HEK293 (cell line): ENCODE data around the gene L3MBTL1.

Experiments
- CTCF ChIA-PET: fragments of 350-600 bp; formaldehyde crosslinking; extraction: SDS; loops from one replicate; lab custom pipeline; 2021; ENCODE audit warnings: antibody characterized with exemption; lab: Yijun Ruan, JAX
- POLR2A ChIA-PET: fragments of 300-600 bp; formaldehyde crosslinking; extraction: SDS; loops from one replicate; lab custom pipeline; 2020; ENCODE audit warnings: antibody characterized with exemption, inconsistent platforms; lab: Yijun Ruan, JAX
- H3K27ac ChIP-seq: fragments of 200-500 bp; sonication (Bioruptor generic); 2 replicates; pipeline ENCODE4 v1.5.1; 2014; ENCODE audit warnings: low read depth, low read length, control low read depth, inconsistent platforms; ENCODE audit errors: extremely low read depth
- H3K36me3 ChIP-seq, 2 experiments: fragments of 200-500 bp in 1 of 2; sonication (Bioruptor generic) in 1 of 2; 1 replicate in 1 of 2; 2 replicates in 1 of 2; pipeline ENCODE4 v1.5.1; 2014 to 2017; ENCODE audit warnings: inconsistent platforms in 2 of 2, low read length in 2 of 2; ENCODE audit not compliant: control insufficient read depth in 2 of 2, insufficient read depth in 1 of 2
- H3K4me1 ChIP-seq: fragments of 200-500 bp; sonication (Bioruptor generic); 2 replicates; pipeline ENCODE4 v1.5.1; 2014; ENCODE audit warnings: mild to moderate bottlenecking, low read length, inconsistent platforms; ENCODE audit not compliant: control insufficient read depth, insufficient read depth
- H3K4me3 ChIP-seq: 2 replicates; pipeline ENCODE4 v1.5.1; 2011; ENCODE audit warnings: low read depth, mild to moderate bottlenecking, control low read depth, low read length, moderate library complexity
- H3K9me3 ChIP-seq: fragments of 200-500 bp; sonication (Bioruptor generic); 2 replicates; pipeline ENCODE4 v1.5.1; 2014; ENCODE audit warnings: low read depth, low read length, inconsistent platforms; ENCODE audit not compliant: control insufficient read depth, insufficient read depth
- FEZF1 ChIP-seq: fragments of 450-650 bp; formaldehyde crosslinking; IDR thresholded peaks from 2 replicates; pipeline ENCODE4 v1.5.1; 2016; ENCODE audit warnings: missing biosample characterization, missing genetic modification characterization
- GFI1B ChIP-seq: fragments of 450-650 bp; formaldehyde crosslinking; IDR thresholded peaks from 2 replicates; pipeline ENCODE4 v1.5.1; 2016; ENCODE audit warnings: missing biosample characterization, missing genetic modification characterization
- GLIS1 ChIP-seq: fragments of 450-650 bp; formaldehyde crosslinking; IDR thresholded peaks from 2 replicates; pipeline ENCODE4 v1.5.1; 2016; ENCODE audit warnings: missing biosample characterization, missing genetic modification characterization
- HOXD13 ChIP-seq: sonication (generic); formaldehyde crosslinking; IDR thresholded peaks from 2 replicates; pipeline ENCODE4 v1.8.0; 2022; ENCODE audit warnings: missing genetic modification reagents, borderline replicate concordance
- KLF1 ChIP-seq: fragments of 450-650 bp; formaldehyde crosslinking; IDR thresholded peaks from 2 replicates; pipeline ENCODE4 v1.5.1; 2016; ENCODE audit warnings: missing biosample characterization, missing genetic modification characterization
- KLF9 ChIP-seq: fragments of 450-650 bp; formaldehyde crosslinking; IDR thresholded peaks from 2 replicates; pipeline ENCODE4 v1.5.1; 2016; ENCODE audit warnings: missing biosample characterization, missing genetic modification characterization, low read depth
- TCF7L2 ChIP-seq: IDR thresholded peaks from 2 replicates; pipeline ENCODE4 v1.6.1; 2011; ENCODE audit warnings: low read depth, mild to moderate bottlenecking, inconsistent platforms, low read length, moderate library complexity, borderline replicate concordance
- ZBTB7A ChIP-seq: fragments of 450-650 bp; formaldehyde crosslinking; IDR thresholded peaks from 2 replicates; pipeline ENCODE4 v1.5.1; 2016; ENCODE audit warnings: low read depth, missing biosample characterization, missing genetic modification characterization
- ZFP37 ChIP-seq: fragments of 450-650 bp; formaldehyde crosslinking; IDR thresholded peaks from 2 replicates; pipeline ENCODE4 v1.5.1; 2016; ENCODE audit warnings: missing biosample characterization, missing genetic modification characterization
- ZNF140 ChIP-seq: fragments of 450-650 bp; formaldehyde crosslinking; IDR thresholded peaks from 2 replicates; pipeline ENCODE4 v1.5.1; 2016; ENCODE audit warnings: missing biosample characterization, missing genetic modification characterization
- ZNF146 ChIP-seq: fragments of 450-650 bp; formaldehyde crosslinking; IDR thresholded peaks from 2 replicates; pipeline ENCODE4 v1.5.1; 2016; ENCODE audit warnings: missing biosample characterization, missing genetic modification characterization
- ZNF19 ChIP-seq: fragments of 450-650 bp; formaldehyde crosslinking; IDR thresholded peaks from 2 replicates; pipeline ENCODE4; 2016; ENCODE audit warnings: missing biosample characterization, missing genetic modification characterization, low read depth
- ZNF426 ChIP-seq: fragments of 450-650 bp; formaldehyde crosslinking; IDR thresholded peaks from 2 replicates; pipeline ENCODE4 v1.5.1; 2017; ENCODE audit warnings: missing biosample characterization, missing genetic modification characterization, mild to moderate bottlenecking, inconsistent platforms, moderate library complexity
- ZNF473 ChIP-seq: fragments of 450-650 bp; formaldehyde crosslinking; IDR thresholded peaks from 2 replicates; pipeline ENCODE4 v1.5.1; 2017; ENCODE audit warnings: missing biosample characterization, missing genetic modification characterization
- ZNF48 ChIP-seq: fragments of 450-650 bp; formaldehyde crosslinking; IDR thresholded peaks from 2 replicates; pipeline ENCODE4 v1.5.1; 2016; ENCODE audit warnings: missing biosample characterization, missing genetic modification characterization
- ZNF548 ChIP-seq: fragments of 450-650 bp; formaldehyde crosslinking; IDR thresholded peaks from 2 replicates; pipeline ENCODE4 v1.5.1; 2016; ENCODE audit warnings: missing biosample characterization, missing genetic modification characterization
- ZNF677 ChIP-seq: fragments of 450-650 bp; IDR thresholded peaks from 2 replicates; pipeline ENCODE4 v1.5.0; 2018; ENCODE audit warnings: missing biosample characterization, mild to moderate bottlenecking, missing genetic modification characterization, moderate library complexity
- ZNF701 ChIP-seq: fragments of 450-650 bp; formaldehyde crosslinking; IDR thresholded peaks from 2 replicates; pipeline ENCODE4 v1.5.1; 2016; ENCODE audit warnings: missing biosample characterization, missing genetic modification characterization
- ZNF785 ChIP-seq: fragments of 450-650 bp; formaldehyde crosslinking; IDR thresholded peaks from 2 replicates; pipeline ENCODE4 v1.5.1; 2016; ENCODE audit warnings: missing biosample characterization, missing genetic modification characterization
- TF ChIP-seq, protein P1 (sequence below): IDR thresholded peaks from 2 replicates; pipeline ENCODE4 v1.6.1; 2011; ENCODE audit warnings: mild to moderate bottlenecking, low read depth, low read length, borderline replicate concordance
- TF ChIP-seq, protein P2 (sequence below): fragments of 450-650 bp; formaldehyde crosslinking; IDR thresholded peaks from 2 replicates; pipeline ENCODE4 v1.5.1; 2016; ENCODE audit warnings: missing biosample characterization, missing genetic modification characterization
- TF ChIP-seq, protein P3 (sequence below): fragments of 450-650 bp; formaldehyde crosslinking; IDR thresholded peaks from 2 replicates; pipeline ENCODE4 v1.5.1; 2016; ENCODE audit warnings: missing biosample characterization, missing genetic modification characterization
- TF ChIP-seq, protein P4 (sequence below): fragments of 450-650 bp; formaldehyde crosslinking; conservative IDR thresholded peaks from 2 replicates; pipeline ENCODE4 v1.5.1; 2016; ENCODE audit warnings: low read depth, missing biosample characterization, missing genetic modification characterization

Gene L3MBTL1

DNA sequence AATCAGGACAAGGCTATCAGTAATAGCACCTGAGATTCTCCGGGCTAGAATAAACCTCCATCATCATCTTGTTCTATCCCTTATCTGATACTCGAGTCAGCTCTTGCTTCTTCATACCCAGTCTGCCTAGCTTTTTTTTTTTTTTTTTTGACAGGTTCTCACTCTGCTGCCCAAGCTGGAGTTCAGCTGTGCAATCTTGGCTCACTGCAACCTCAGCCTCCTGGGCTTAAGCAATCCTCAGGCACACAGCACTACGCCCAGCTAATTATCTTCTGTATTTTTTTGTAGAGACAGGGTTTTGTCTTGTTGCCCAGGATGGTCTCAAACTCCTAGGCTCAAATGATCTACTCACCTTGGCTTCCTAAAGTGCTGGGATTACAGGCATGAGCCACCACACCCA is 30.3 kb upstream of the L3MBTL1 start:
- Histone ChIP-seq H3K36me3 (no peaks in the 10 kb centered on the region), H3K9me3 (no peaks in the 10 kb centered on the region)
- no peak for TF ChIP-seq FEZF1 (tag by site-specific recombination)
- TF ChIP-seq, protein P1, sequence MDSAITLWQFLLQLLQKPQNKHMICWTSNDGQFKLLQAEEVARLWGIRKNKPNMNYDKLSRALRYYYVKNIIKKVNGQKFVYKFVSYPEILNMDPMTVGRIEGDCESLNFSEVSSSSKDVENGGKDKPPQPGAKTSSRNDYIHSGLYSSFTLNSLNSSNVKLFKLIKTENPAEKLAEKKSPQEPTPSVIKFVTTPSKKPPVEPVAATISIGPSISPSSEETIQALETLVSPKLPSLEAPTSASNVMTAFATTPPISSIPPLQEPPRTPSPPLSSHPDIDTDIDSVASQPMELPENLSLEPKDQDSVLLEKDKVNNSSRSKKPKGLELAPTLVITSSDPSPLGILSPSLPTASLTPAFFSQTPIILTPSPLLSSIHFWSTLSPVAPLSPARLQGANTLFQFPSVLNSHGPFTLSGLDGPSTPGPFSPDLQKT = no peak
- TF ChIP-seq, all 188 proteins: peak for 0
- Histone ChIP-seq H3K4me3 (no peak overlapping the region), H3K4me1 (no peaks in the 10 kb centered on the region), H3K27ac (no peak overlapping the region)
- ChIA-PET CTCF (interaction anchor here (0.7 kb wide), 1 partner anchor 33 kb away, joined by 3 read pairs; no protein-coding TSS in a partner anchor), POLR2A (interaction anchor here (0.6 kb wide), 1 partner anchor 221 kb away, joined by 7 read pairs; no protein-coding TSS in a partner anchor)

DNA sequence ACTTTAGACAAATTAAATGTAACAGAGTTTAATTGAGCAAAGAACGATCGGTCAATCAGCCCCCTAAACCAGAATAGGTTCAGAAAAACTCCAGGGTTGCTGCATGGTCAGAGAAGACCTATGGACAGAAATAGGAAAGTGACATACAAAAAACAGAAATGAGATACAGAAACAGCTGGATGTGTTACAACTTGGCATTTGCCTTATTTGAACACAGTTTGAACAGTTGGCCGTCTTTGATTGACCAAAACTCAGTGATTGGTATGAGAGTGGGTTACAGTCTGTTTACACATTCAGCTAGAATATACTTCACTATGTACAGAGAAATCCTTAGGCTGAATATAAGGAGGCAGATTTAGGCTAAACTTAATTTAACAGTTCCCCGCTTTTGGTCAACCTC is 29.9 kb upstream of the L3MBTL1 start:
- POLR2A ChIA-PET = interaction anchor here (0.6 kb wide), 1 partner anchor 221 kb away, joined by 7 read pairs; no protein-coding TSS in a partner anchor
- CTCF ChIA-PET = interaction anchor here (0.7 kb wide), 1 partner anchor 33 kb away, joined by 3 read pairs; no protein-coding TSS in a partner anchor
- no peak for TF ChIP-seq ZNF19 (tag by site-specific recombination)
- no peak for TF ChIP-seq GFI1B
- no peak for TF ChIP-seq ZNF785 (tag by site-specific recombination)
- TF ChIP-seq ZNF701 = no peak
- TF ChIP-seq ZNF677 (tag by site-specific recombination) = no peak
- Histone ChIP-seq H3K4me3 (no peak overlapping the region), H3K9me3 (no peaks in the 10 kb centered on the region), H3K27ac (no peak overlapping the region), H3K36me3 (no peaks in the 10 kb centered on the region), H3K4me1 (no peaks in the 10 kb centered on the region)

DNA sequence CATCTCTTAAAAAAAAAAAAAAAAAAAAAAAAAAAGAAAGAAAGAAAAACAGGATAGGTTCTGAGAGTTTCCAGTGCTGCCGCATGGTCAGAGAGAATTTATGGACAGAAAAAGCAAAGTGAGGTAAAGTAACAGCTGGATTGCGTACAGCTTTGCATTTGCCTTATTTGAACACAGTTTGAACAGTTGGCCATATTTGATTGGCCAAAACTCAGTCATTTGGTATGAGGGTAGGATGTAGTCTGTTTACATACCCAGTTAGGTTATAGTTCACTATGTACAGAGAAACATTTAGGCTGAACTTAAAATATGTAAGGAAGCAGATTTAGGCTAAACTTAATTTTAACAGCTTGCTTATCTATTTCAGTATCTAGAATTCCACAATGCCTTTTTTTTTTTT is 17.5 kb upstream of the L3MBTL1 start:
- CTCF ChIA-PET = interaction anchor here (0.6 kb wide), 1 partner anchor 1793 kb away, joined by 4 read pairs; no protein-coding TSS in a partner anchor
- H3K9me3 ChIP-seq = no peaks in the 10 kb centered on the region
- no peak overlapping the region for H3K4me3 ChIP-seq
- H3K36me3 ChIP-seq = no peaks in the 10 kb centered on the region
- H3K27ac ChIP-seq = no peak overlapping the region
- POLR2A ChIA-PET = interaction anchor here (0.6 kb wide), 1 partner anchor 29 kb away, joined by 6 read pairs; no protein-coding TSS in a partner anchor
- H3K4me1 ChIP-seq = no peaks in the 10 kb centered on the region
- TF ChIP-seq GLIS1 (tag by site-specific recombination) (no peak), ZNF473 (tag by site-specific recombination) (no peak), ZNF146 (tag by site-specific recombination) (no peak), ZFP37 (no peak), ZNF140 (tag by site-specific recombination) (no peak), HOXD13 (no peak), KLF1 (tag by site-specific recombination) (no peak), ZNF426 (tag by site-specific recombination) (no peak), ZNF48 (tag by site-specific recombination) (no peak), ZBTB7A (tag by site-specific recombination) (no peak), ZNF548 (tag by site-specific recombination) (no peak), KLF9 (tag by site-specific recombination) (no peak), TCF7L2 (no peak)
- TF ChIP-seq, protein P2, sequence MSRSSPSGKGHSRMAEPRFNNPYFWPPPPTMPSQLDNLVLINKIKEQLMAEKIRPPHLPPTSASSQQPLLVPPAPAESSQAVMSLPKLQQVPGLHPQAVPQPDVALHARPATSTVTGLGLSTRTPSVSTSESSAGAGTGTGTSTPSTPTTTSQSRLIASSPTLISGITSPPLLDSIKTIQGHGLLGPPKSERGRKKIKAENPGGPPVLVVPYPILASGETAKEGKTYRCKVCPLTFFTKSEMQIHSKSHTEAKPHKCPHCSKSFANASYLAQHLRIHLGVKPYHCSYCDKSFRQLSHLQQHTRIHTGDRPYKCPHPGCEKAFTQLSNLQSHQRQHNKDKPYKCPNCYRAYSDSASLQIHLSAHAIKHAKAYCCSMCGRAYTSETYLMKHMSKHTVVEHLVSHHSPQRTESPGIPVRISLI (tag by site-specific recombination) = no peak
- TF ChIP-seq, protein P3, sequence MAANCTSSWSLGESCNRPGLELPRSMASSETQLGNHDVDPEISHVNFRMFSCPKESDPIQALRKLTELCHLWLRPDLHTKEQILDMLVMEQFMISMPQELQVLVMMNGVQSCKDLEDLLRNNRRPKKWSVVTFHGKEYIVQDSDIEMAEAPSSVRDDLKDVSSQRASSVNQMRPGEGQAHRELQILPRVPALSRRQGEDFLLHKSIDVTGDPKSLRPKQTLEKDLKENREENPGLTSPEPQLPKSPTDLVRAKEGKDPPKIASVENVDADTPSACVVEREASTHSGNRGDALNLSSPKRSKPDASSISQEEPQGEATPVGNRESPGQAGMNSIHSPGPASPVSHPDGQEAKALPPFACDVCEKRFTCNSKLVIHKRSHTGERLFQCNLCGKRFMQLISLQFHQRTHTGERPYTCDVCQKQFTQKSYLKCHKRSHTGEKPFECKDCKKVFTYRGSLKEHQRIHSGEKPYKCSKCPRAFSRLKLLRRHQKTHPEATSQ = no peak
- TF ChIP-seq, protein P4, sequence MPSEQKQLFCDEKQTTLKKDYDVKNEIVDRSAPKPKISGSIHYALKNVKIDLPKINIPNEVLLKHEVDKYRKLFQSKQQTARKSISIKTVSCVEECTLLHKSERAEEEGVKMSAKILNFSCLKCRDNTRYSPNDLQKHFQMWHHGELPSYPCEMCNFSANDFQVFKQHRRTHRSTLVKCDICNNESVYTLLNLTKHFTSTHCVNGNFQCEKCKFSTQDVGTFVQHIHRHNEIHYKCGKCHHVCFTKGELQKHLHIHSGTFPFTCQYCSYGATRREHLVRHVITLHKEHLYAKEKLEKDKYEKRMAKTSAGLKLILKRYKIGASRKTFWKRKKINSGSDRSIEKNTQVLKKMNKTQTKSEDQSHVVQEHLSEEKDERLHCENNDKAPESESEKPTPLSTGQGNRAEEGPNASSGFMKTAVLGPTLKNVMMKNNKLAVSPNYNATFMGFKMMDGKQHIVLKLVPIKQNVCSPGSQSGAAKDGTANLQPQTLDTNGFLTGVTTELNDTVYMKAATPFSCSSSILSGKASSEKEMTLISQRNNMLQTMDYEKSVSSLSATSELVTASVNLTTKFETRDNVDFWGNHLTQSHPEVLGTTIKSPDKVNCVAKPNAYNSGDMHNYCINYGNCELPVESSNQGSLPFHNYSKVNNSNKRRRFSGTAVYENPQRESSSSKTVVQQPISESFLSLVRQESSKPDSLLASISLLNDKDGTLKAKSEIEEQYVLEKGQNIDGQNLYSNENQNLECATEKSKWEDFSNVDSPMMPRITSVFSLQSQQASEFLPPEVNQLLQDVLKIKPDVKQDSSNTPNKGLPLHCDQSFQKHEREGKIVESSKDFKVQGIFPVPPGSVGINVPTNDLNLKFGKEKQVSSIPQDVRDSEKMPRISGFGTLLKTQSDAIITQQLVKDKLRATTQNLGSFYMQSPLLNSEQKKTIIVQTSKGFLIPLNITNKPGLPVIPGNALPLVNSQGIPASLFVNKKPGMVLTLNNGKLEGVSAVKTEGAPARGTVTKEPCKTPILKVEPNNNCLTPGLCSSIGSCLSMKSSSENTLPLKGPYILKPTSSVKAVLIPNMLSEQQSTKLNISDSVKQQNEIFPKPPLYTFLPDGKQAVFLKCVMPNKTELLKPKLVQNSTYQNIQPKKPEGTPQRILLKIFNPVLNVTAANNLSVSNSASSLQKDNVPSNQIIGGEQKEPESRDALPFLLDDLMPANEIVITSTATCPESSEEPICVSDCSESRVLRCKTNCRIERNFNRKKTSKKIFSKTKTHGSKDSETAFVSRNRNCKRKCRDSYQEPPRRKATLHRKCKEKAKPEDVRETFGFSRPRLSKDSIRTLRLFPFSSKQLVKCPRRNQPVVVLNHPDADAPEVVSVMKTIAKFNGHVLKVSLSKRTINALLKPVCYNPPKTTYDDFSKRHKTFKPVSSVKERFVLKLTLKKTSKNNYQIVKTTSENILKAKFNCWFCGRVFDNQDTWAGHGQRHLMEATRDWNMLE = no peak
